Fibroblast of gingiva (primary cell): ENCODE results near the gene SGK1.
"Not testable (repeated sequence)": the region's sequence is repeated elsewhere in the genome, so short reads cannot be mapped to it uniquely, and the experiment has no call there.

ENCODE experiments used
- DNase-seq: peaks from one replicate; pipeline ENCODE4 v3.0.0-alpha.2; 2011; ENCODE audit warnings: low read depth

SGK1 gene

GRCh38 chr6:134328138-134328537 is 10.2 kb upstream of the SGK1 start:
- no peak for DNase-seq

GRCh38 chr6:134326192-134326591 is 8.3 kb upstream of the SGK1 start:
- not testable (repeated sequence) for DNase-seq

DNA sequence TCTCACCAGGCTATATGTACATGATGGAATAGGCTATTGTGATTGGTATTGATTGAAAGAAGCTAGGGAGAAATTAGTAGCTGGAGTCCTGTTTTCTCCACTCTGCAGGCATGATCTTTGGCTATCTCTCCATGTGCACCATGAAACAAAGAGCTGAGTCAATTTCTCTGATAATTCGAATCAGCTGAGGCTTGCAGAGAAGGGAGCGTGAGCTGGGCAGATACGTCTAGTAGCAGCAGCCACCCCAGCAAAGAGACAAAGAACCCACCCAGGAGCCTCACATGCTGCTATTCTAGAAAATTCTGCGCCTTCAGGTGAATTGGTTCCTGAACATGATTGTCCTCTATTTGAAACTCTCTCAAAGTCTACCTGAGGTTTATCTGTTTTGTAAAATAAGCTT is 6.9 kb upstream of the SGK1 start:
- no peak for DNase-seq

DNA sequence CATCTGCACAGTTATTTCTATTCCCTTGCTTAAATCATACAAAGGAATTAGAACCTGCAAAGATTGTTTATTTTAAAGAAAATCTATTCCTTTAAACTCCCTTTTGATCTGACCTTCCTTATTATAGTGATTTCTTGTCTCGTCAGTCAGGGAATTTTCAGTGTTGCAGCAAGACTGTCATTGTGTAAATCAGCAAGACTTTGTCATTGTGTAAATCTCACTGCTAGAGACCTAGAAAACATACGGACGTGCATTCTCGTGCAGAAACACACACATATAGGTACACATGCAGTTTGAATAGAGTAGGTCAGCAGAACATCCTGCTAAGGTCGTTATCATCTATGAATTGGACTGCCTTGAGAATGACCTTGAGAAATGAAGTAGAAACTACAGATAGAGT is 6.2 kb upstream of the SGK1 start:
- no peak for DNase-seq

DNA sequence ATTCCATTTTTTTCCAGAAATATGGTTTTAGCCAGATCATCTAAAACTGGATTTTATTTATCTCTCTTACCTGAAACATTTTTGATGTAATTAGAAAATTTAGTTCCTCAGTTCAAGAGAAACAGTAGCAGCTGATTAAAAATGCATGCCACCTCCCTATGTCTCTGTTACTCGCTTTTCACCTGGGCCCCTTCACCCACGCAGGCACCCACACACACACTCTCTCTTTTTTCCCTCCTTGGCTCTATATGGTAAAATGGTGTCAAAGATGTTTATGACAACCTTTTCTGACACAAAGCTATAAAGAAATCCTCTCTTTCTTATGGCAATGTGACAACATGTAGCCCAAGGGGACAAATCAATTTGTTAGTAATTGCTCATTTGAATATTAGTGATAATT is 5.8 kb upstream of the SGK1 start:
- no peak for DNase-seq

DNA sequence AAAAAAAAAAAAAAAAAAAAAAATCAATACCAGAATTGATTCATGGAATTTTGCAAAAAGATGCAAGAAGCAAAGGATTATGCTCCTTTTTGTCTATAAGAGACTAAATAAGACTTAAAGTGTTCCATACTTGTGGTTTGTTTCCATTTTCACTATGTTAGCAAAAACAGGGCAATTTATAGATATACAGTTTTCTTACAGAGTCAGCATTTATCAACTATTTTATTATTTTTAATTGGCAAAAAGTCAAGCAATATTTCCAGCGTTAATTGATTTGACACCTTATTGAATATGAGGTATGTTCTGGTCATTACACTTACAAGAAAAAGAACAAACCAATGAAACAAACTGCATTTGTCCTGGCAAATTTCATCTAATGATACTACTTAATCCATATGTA is 5.4 kb upstream of the SGK1 start:
- DNase-seq, result no peak

GRCh38 chr6:134322216-134322615 is 4.3 kb upstream of the SGK1 start:
- no peak for DNase-seq

- DNase-seq, result no peak
Measured at GRCh38 chr6:134321246-134321645, 3.3 kb upstream of the SGK1 start.

GRCh38 chr6:134319686-134320085 is 1.8 kb upstream of the SGK1 start:
- not testable (repeated sequence) for DNase-seq

DNA sequence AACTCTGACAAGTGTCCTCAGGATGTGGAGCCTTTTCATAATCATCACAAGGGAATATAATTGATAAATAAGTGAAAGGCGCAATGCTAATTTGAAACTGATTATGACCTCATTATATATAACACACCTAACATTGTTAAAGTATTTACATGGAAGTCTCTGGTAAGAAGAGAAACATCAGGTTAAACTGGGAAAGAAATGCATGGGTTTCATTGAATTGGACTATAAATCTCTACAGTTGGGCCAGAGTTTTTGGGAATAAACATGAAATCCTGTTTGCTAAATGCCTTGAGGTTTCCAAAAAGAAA is 1.0 kb upstream of the SGK1 start:
- DNase-seq, result no peak

GRCh38 chr6:134318236-134318973 is 493 bp upstream of the SGK1 start:
- DNase-seq, result no peak

- DNase-seq, result no peak
Measured at GRCh38 chr6:134316733-134317431, 1.0 kb downstream of the SGK1 start.

DNA sequence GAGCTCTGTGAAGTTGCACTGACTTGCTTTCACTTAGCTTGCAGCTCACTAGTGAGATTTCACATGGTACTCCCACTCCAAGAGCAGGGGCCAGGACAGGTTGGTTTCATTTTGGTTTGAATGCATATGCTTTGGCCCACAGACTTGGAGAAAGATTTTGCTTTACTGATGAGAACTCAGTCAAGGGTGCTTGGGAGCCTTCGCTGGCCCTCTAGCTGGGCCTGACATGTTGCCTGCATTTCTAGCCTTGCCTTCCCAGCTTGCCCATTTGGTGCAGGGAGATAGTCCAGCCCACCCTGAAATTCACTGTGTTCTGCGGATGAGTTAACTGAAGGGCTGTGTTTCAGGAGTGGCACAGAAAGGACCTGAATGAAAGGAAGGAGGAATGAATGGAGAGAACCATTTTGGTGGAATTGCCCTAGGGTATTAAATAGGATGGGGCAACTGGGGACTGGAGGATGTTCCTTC is 1.9 kb downstream of the SGK1 start:
- DNase-seq, result no peak

DNA sequence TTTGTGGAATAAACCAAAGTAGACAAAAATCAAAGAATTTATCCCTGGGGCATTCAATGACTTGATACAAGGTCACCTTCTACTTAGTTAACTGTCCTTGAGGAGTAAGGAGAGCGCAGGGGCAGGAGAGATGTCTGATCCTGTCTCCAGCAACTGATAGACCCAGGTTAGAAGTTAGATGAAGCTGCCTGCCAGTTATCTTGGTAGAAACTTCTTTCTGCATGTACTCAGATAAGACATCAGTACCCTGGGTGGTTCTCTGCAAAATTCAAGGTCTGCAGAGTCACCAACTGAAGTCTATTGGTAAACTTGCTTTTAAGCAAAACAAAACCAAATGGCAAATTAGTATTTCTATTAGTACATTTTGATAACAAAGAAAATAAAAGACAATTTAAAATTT is 2.7 kb downstream of the SGK1 start:
- no peak for DNase-seq

DNA sequence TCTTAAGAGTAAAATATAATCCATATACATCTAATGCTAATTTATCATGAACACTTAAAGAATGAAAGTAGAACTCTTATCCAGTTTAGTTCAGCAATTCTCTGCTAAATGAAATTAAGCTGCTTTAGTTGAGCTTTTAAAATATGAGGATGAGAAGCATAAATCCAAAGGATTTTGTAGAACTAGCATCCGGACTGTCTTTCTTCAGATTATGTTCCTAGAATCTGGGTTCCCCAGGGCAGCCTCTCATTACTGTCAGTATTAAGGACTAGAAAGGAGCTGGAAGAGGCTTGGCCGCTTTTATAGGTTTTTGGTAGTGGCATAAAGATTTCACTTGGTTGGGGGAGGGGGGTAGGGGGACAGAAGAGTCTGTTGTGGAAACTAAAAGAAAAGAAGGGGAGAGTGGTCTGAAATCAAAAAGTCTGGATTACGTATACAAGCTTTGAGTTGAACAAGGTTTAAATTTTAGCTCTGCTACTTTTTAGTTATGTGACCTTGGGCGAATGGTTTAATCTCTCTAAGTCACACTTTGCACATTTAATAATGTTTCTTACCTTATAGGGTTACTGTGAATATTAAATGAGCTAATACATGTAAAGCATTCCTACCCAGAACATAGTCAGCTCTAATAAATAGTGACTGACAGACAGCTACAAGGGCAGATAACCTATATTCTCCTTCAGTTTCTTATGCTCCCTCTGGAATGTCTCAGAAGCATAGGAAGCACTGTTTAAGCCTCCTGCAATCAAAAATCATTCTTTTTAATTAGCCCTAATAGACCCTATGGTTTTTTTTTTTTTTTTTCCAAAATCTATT is 3.7 kb downstream of the SGK1 start:
- DNase-seq, result no peak

DNA sequence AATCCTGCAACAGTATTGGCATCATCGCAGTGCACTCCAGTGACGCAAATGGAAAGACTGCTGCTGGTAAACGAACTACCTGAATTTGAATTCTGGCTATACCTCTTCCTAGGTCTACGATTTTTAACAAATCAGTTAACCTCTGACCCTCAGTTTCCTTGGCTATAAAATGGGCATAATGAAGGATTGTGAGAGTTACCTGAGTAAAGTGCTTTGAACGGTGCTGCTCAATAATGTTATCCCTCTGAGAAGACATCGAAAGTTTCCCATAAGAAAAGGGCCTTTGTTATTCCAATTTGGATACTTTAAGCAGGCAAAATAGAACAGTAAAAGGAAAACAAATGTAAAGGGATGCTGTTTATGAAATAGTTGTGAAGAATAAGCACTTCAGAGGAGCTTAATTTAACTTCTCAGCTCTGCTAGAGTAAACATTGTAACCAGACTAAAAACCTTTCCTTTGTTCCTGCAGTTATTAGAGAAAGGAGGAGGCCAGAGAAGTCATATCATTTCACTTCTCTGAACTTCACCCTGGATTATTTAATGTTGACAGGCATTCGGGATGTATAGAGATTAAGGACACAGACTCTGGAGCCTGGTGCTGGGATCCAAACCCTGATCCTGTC is 5.8 kb downstream of the SGK1 start:
- DNase-seq, result no peak

- no peak for DNase-seq
Measured at GRCh38 chr6:134310817-134311216, 7.1 kb downstream of the SGK1 start.

DNA sequence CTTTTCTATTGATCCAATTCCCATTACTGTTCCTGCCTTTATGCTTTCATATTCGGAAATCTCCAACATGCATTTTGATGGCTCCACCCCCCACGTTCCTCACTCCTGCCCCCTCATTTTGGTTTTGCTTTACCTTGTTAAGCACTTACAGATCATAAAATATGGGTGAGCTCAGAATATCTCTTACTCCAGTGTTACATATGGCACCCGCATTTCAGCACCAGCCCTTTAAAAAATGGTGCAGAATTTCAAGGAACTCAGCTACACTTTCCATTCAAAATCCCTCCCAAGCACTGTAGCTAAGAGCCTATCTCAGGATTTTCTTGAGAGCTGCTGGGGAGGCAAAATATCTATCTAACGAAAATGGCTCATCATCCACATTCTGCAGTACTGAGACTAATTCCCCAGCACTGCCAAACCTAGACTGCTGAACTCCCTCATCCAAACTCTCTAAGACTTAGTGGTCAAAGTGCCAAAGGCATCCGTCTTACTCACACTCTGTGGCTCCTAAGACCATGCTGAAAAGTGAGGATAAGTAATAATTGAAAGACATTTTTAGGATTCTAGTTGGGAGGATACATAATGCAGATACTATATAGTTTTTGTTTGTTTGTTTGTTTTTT is 7.8 kb downstream of the SGK1 start:
- DNase-seq, result no peak

DNA sequence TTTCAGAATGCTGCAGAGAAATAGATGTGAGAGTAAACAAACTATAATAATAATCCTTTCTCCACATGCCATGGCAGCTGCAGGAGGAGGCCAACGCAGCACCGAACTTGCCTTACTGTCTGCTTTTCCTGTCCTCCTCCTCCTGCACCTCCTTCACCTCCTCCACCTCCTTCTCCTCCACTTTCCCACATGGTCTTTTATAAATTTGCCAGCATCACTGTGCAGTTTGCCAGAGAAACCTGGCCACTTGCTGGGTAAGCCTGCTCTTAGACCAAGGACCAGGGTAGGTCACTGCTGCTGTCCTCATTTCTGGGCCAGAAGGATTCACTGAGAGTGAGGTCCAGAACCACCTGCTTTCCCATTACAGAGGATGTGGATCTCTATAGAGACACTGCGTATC is 8.7 kb downstream of the SGK1 start:
- no peak for DNase-seq

DNA sequence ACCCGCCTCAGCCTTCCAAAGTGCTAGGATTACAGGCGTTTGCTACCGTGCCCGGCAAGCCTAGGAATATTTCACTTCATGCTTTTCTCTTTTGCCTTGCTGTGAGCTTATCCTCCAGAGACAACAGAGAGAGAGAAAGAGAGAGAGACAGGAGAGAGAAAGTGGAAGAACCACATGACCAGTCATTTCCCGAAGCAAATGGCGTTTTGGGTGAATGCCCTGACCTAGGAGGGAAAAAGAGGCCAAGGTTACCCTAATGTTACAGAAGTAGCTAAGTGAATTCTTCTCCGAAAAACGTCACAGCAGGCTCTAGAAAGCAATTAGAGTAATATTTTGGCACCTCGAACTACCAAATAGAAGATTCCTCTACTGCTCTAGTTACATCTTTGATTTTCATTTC is 9.1 kb downstream of the SGK1 start:
- DNase-seq, result no peak

GRCh38 chr6:134307870-134308269 is 10.0 kb downstream of the SGK1 start:
- no peak for DNase-seq

GRCh38 chr6:134307075-134307474 is 10.8 kb downstream of the SGK1 start:
- no peak for DNase-seq
